8988T (cell line): Measurements from ENCODE around the gene PPP2R5E.

Experiments
- DNase-seq: peaks from one replicate; pipeline ENCODE4 v3.0.0; 2011

Gene PPP2R5E

GRCh38 chr14:63517354-63517753 is 25.8 kb downstream of the PPP2R5E start:
- DNase-seq, result no peak

DNA sequence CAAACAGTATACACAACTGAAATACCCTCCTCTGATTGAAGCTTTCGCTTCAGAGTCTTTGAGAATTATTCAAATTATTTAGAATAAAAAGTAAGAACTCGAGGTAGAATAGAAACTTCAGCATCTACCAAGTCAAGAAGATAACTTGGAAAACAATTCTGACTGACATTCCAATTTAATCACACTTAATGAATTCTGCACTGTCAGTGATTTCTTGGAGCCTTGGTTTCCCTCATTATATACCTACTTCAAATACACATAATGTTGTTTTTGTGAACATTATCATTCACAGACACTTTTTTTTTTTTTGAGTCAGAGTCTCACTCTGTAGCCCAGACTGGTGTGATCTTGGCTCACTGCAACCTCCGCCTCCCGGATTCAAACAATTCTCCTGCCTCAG is 27.9 kb downstream of the PPP2R5E start:
- no peak for DNase-seq

- no peak for DNase-seq
Measured at GRCh38 chr14:63513756-63514155, 29.4 kb downstream of the PPP2R5E start.

DNA sequence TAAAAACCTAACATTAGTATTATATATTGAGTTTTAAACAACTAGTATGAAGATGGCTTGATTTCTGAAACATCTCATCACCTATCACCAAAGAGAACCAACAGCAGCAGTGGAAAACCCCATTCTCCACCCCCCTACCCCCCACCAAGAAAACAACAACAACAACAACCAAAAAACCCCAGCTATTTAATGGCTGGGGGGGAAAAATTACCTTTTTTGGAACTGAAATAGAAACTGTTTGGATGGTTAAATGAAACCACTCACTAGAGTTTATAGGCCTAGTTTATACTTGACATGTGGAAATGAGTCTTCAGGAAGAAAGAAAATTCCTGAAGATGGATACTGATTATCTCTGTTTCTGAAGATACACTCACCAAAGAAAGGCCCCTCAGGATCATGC is 30.3 kb downstream of the PPP2R5E start:
- DNase-seq, result no peak

DNA sequence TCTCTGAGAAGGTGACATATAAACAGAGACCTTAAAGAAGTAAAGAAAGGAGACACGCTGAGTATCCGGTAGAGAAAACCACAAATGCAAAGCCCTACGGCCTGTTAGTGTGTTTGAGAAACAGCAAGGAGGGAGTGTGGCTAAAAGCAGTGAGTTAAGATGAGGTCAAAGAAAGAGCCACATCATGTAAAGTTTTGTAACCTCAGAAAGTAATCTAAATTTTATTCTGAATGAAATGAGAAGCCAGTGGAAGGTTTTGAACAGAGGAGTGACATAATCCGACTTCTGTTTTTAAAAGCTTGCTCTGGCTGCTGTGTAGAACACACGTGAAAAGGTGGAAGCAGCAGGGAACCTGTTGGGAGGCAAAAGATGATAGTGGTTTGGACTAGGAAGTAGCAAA is 32.6 kb downstream of the PPP2R5E start:
- DNase-seq, result no peak

DNA sequence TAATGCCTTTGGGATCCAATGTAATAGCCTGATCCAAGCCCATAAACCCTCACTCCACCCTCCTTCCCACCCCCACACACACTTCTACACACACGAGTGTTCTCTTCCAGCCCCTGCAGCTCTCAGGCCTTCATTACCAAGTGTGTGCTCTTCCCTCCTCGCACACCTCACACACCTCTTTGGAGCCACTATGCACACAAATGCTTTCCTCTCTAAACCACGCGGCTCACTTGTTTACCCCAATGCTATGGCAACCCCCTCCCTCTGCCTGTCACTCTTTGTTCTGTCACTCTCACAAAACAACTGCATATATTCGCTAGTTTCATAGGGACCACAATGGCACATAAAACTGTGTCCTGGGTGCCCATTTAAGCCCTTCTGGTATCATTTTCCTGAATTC is 35.1 kb downstream of the PPP2R5E start:
- DNase-seq, result no peak

DNA sequence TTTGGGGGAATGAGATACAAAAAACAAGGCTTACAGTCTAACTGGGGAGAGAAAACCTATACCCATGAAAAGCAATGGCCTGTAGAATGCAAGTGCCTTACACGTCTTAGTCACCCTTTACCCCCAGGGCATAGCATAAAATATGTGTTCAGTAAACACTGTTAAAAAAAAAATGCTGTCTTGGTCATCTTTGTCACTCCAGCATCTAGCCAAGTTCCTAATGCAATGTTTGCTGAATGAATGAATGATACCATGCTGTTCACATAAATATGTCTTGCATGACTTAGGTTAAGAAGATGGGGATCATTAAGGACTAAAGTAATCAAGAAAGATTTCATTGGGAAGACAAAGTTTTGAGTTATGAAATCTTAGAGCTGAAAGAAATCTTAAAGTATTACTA is 38.5 kb downstream of the PPP2R5E start:
- no peak for DNase-seq

DNA sequence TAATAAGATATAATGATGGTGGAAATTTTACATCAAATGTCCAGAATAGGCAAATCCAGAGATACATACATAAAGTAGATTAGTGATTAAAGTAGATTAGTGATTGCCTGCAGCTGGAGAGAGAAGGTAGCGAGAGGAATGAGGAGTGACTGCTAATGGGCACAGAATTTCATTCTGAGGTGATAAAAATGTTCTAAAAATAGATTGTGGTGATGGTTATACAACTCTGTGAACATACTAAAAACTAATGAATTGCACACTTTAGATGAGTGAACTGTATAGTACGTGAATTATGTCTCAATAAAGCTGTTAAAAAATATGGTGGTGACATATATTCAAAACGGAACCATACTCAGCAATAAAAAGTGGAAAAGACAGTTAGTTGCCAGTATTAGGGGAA is 41.7 kb downstream of the PPP2R5E start:
- no peak for DNase-seq

- DNase-seq, result no peak
Measured at GRCh38 chr14:63499701-63500250, 43.4 kb downstream of the PPP2R5E start.

- no peak for DNase-seq
Measured at GRCh38 chr14:63496837-63497400, 46.3 kb downstream of the PPP2R5E start.

GRCh38 chr14:63493246-63493645 is 49.9 kb downstream of the PPP2R5E start:
- DNase-seq, result no peak

GRCh38 chr14:63492391-63492790 is 50.8 kb downstream of the PPP2R5E start:
- no peak for DNase-seq

GRCh38 chr14:63487724-63488123 is 55.5 kb downstream of the PPP2R5E start:
- no peak for DNase-seq

DNA sequence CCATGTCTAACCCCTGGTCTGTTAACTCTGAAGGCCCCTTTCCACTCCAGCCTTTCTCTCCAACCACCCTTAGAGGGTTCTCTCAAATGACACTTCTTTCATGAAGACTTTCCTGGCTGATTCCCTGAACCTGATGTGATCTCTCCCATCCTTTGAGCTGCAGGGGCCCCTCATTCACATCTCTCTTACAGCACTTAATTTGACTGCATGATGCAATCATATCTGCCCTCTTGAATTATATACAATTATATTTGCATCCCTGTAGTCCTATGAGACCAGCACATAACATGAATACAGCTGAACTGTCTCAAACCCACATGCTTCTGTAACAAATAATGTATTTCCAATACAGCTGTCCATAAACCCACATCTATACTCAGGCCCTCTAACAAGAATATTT is 56.4 kb downstream of the PPP2R5E start:
- DNase-seq, result no peak

DNA sequence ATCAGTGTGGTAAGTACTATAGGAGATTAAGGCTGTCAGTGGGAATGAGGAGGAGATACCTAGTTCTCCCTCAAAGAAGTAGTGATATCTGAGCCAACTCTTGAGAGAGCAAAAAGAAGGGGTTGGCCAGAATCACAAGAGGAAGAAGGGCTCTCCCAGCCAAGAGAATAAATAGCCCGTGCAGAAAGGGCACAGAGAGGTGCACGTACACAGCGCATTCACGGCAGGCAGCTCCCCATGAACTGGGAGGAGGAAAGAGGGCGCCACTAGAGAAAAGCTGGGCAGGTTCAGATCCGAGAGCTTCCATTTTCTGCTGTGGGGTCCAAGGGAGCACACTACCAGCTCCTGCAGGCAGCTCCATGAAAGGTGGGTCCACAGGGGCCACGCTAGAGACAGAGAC is 59.9 kb downstream of the PPP2R5E start:
- DNase-seq, result no peak

DNA sequence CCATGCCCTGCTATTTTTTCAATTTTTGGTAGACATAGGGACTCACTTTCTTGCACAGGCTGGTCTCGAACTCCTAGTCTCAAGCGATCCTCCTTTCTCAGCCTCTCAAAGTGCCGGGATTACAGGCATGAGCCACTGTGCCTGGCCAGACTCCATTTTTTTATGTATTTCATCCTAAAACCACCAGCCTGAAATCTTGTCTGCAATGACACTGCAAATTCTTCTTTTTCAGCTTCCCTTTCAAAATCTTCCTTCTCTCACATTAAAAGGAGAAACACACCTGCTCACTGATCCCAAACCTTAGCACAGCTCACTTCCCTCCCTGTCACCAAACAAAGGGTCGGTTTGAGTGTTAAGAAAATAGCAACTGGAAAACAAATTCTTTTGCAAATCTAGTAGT is 62.6 kb downstream of the PPP2R5E start:
- no peak for DNase-seq

DNA sequence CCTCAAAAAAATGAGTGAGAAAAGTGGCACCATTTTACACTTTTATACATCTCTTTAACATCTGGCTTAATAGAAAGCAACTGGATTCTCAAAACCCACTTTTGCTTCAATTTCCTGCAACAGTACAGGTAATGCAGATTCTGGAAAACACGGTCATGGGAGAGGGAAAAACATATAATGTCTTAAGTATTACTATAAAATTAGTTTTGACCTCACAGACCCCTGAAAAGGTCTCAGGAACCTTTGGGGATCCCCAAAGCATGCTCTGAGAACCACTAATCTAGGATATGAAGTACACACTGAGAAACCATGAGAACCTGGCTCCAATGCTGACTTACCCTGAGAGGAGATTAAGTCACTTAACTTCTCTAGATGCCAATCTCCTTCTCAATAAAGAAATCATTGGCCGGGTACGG is 64.7 kb downstream of the PPP2R5E start:
- DNase-seq, result no peak

GRCh38 chr14:63478010-63478409 is 65.2 kb downstream of the PPP2R5E start:
- DNase-seq, result no peak

DNA sequence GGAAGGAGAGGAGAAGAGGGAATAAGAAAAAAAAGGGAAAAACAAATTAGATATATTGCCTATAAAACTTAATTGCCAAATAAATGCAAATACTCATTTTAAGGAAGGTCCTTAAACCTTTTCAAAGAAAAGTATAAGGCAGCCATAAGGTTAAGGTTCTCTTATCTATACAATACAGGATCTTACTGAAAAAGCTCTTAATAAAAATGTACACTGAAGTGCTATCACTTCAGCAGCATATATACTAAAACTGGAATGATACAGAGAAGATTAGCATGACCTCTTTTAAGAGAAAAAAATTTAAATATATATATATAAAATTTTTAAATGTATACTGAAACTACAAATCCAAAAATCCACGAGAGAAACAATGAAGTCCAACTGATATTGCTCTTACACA is 65.6 kb downstream of the PPP2R5E start:
- no peak for DNase-seq

GRCh38 chr14:63475761-63476160 is 67.4 kb downstream of the PPP2R5E start:
- no peak for DNase-seq

GRCh38 chr14:63474844-63475243 is 68.3 kb downstream of the PPP2R5E start:
- DNase-seq, result no peak

- DNase-seq, result no peak
Measured at GRCh38 chr14:63474111-63474510, 69.1 kb downstream of the PPP2R5E start.

- DNase-seq, result no peak
Measured at GRCh38 chr14:63472986-63473788, 70.0 kb downstream of the PPP2R5E start.

DNA sequence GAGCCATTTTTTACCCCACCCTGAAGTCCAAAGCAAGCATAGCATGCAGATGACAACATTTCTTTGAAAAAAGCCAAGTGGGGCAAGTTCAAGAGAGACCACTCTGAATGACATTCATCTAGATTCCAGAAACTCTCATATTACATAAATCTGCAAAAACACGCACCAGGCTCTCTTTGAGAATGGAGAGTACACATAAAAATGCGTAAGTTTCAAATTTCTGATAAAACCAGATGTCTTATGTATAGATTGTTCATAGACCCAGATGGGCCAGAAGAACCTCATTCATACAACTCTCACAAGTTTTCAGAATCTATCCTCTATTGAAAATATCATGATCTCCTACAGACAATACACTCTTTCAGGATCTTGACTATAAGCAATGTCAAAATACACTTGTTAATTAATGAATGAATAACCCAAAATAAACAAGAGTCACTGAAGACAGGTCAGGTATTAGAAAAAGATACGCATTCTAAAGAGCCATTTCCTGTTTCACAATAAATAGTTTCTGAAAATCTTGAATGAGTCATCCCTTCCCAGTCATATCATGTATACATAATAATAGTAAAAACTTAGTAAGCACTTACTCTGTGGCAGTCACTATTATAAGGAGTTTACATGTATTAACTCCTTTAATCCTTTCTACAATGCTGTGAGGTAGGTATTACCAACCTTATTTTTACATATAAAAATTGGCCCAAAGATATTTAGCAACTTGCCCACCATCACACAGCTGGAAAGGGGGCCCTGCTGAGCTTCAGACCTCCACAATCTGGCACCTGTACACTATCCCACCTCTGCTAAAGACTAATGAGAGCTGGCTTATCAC is 72.0 kb downstream of the PPP2R5E start:
- DNase-seq, result no peak
